NB4 (cell line): ENCODE data around the gene SP140.

ENCODE experiments used
- CTCF ChIP-seq: IDR thresholded peaks from one replicate; pipeline ENCODE4 v1.5.1; 2012; ENCODE audit warnings: low read depth, low read length
- MAX ChIP-seq: IDR thresholded peaks from 2 replicates; pipeline ENCODE4 v1.6.1; 2011; ENCODE audit warnings: low read depth, low read length
- MYC ChIP-seq: IDR thresholded peaks from 2 replicates; pipeline ENCODE4 v1.6.1; 2011; ENCODE audit warnings: low read depth, low read length
- POLR2A ChIP-seq: IDR thresholded peaks from 2 replicates; pipeline ENCODE4 v1.6.1; 2011; ENCODE audit warnings: mild to moderate bottlenecking; ENCODE audit not compliant: insufficient read length; ENCODE audit errors: extremely low read depth

DNA sequence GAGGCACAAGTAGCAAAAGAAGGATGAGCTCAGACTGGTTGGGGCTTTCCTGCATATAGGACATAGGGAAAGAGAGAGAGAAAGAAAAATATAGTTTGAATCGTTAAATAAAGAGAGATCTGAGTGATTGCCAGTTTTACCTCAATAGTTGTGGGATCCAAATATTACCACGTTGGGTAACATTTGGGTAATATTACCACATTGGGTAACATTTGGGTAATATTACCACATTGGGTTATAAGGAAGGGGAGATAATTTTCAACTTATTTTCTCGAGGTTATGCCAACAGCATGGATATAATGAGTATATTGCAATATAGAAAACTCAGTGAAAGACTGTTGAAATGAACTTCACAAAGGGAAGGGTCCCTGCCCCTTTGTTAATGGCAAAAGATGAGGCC is 20.7 kb downstream of the SP140 start:
- TF ChIP-seq CTCF = no peak
- no peak for TF ChIP-seq MAX
- no peak for TF ChIP-seq MYC
- no peak for TF ChIP-seq POLR2A
